HCT116 (cell line): ENCODE measurements around the gene PIBF1. TPM values are rescaled to one million over a fixed set of nuclear protein-coding genes. Genes with fewer than 3 reads are reported as not detected.
"Not testable (repeated sequence)": the region's sequence is repeated elsewhere in the genome, so short reads cannot be mapped to it uniquely, and the experiment has no call there.

ENCODE experiments used
- ATAC-seq: fragments of 200-7000 bp; cut with Tn5 transposase; 2 replicates; pipeline ENCODE4 v1.9.1; 2020; ENCODE audit warnings: mild to moderate bottlenecking, moderate library complexity
- BruUV-seq: library from RNA; stranded (reverse); fragments of 400-500 nt; replicated peaks from 2 replicates; lab custom pipeline; 2021; lab: Mats Ljungman, UMichigan
- CTCF ChIA-PET: fragments of 300-600 bp; sonication (Branson Sonifier 250); formaldehyde crosslinking; loops from one replicate; lab custom pipeline; 2021; ENCODE audit warnings: antibody characterized with exemption; lab: Charles Lee
- POLR2A ChIA-PET: fragments of 300-600, 350-600 bp; sonication (Branson Sonifier 250); formaldehyde crosslinking; loops from one replicate; lab custom pipeline; 2021; ENCODE audit warnings: antibody characterized with exemption; lab: Charles Lee
- RAD21 ChIA-PET, 2 experiments: fragments of 300-600 bp; sonication (Branson Sonifier 250); formaldehyde crosslinking; loops; one replicate each; lab custom pipeline; 2023; ENCODE audit warnings: low total read pairs in 2 of 2; ENCODE audit not compliant: uncharacterized antibody in 2 of 2, unreplicated experiment in 2 of 2, low non-redundant PET in 1 of 2; lab: Charles Lee
- DNase-seq: peaks from one replicate; pipeline ENCODE4 v3.0.0-alpha.2; 2010; ENCODE audit warnings: low read depth, low spot score
- H2AFZ ChIP-seq: fragments of 200-600 bp; shearing (Covaris generic), sonication (generic); 2 replicates; pipeline ENCODE4 v1.6.1; 2017; ENCODE audit warnings: low read depth, mixed run types, mixed read lengths, antibody characterized with exemption, low read length; ENCODE audit not compliant: poor library complexity, severe bottlenecking
- H3K27ac ChIP-seq: 2 replicates; pipeline ENCODE4 v1.5.1; 2012; ENCODE audit warnings: low read depth, low read length
- H3K27me3 ChIP-seq: fragments of 200-600 bp; sonication (generic); 2 replicates; pipeline ENCODE4 v1.6.1; 2016; ENCODE audit warnings: mixed run types, low read length, mixed read lengths; ENCODE audit not compliant: insufficient read depth
- H3K36me3 ChIP-seq, 2 experiments: fragments of 200-500 bp in 1 of 2; fragments of 200-600 bp in 1 of 2; sonication (Bioruptor generic) in 1 of 2; sonication (generic) in 1 of 2; 2 replicates each; pipeline versions ENCODE4 v1.5.1 to v1.6.1; 2014 to 2016; ENCODE audit warnings: low read length in 2 of 2, inconsistent platforms in 1 of 2, mixed read lengths in 1 of 2, mixed run types in 1 of 2; ENCODE audit not compliant: insufficient read depth in 2 of 2, control insufficient read depth in 1 of 2
- H3K4me1 ChIP-seq, 2 experiments: fragments of 200-600 bp in 1 of 2; sonication (generic) in 1 of 2; 2 replicates each; pipeline versions ENCODE4 v1.5.1 to v1.6.1; 2012 to 2017; ENCODE audit warnings: low read length in 2 of 2, inconsistent platforms in 1 of 2, mild to moderate bottlenecking in 1 of 2, mixed read lengths in 1 of 2, mixed run types in 1 of 2, moderate library complexity in 1 of 2; ENCODE audit not compliant: insufficient read depth in 2 of 2, control insufficient read depth in 1 of 2
- H3K4me2 ChIP-seq: fragments of 200-600 bp; sonication (generic); 2 replicates; pipeline ENCODE4 v1.6.1; 2017; ENCODE audit warnings: mixed run types, low read length, mixed read lengths
- H3K4me3 ChIP-seq, 2 experiments: fragments of 200-600 bp in 1 of 2; sonication (generic) in 1 of 2; replicated peaks in 1 of 2; 2 replicates each; pipeline ENCODE4 v1.5.1; 2011 to 2016; ENCODE audit warnings: low read length in 2 of 2, control low read depth in 1 of 2, low read depth in 1 of 2, mild to moderate bottlenecking in 1 of 2, mixed read lengths in 1 of 2, mixed run types in 1 of 2
- H3K79me2 ChIP-seq: fragments of 200-600 bp; sonication (generic); 2 replicates; pipeline ENCODE4 v1.6.1; 2017; ENCODE audit warnings: mild to moderate bottlenecking, mixed run types, low read length, moderate library complexity, mixed read lengths; ENCODE audit not compliant: insufficient read depth
- H3K9ac ChIP-seq: fragments of 200-600 bp; sonication (generic); 2 replicates; pipeline ENCODE4 v1.6.1; 2016; ENCODE audit warnings: low read length, mixed read lengths
- H3K9me2 ChIP-seq: fragments of 200-600 bp; sonication (generic), shearing (Covaris generic); 2 replicates; pipeline ENCODE4 v1.6.1; 2017; ENCODE audit warnings: mixed run types, mild to moderate bottlenecking, moderate library complexity; ENCODE audit not compliant: insufficient read depth
- H3K9me3 ChIP-seq, 2 experiments: fragments of 200-500 bp in 1 of 2; fragments of 200-600 bp in 1 of 2; sonication (Bioruptor generic) in 1 of 2; sonication (generic) in 1 of 2; 2 replicates each; pipeline ENCODE4 v1.6.1; 2014 to 2017; ENCODE audit warnings: low read length in 2 of 2, mixed read lengths in 2 of 2, inconsistent platforms in 1 of 2, low read depth in 1 of 2, mild to moderate bottlenecking in 1 of 2, mixed run types in 1 of 2, moderate library complexity in 1 of 2; ENCODE audit not compliant: control insufficient read depth in 1 of 2, insufficient read depth in 1 of 2
- H4K20me1 ChIP-seq: fragments of 200-600 bp; sonication (generic), shearing (Covaris generic); 2 replicates; pipeline ENCODE4 v1.6.1; 2017; ENCODE audit warnings: mixed run types, mild to moderate bottlenecking, moderate library complexity; ENCODE audit not compliant: insufficient read depth
- CBX3 ChIP-seq: IDR thresholded peaks from 2 replicates; pipeline ENCODE4 v1.6.1; 2012; ENCODE audit warnings: low read depth
- CTCF ChIP-seq, 3 experiments: fragments of 200-600 bp in 1 of 3; sonication (generic) in 1 of 3; IDR thresholded peaks in 2 of 3; conservative IDR thresholded peaks in 1 of 3; 2 replicates each; pipeline ENCODE4 v1.5.1; 2012 to 2017; ENCODE audit warnings: low read depth in 2 of 3, low read length in 2 of 3, antibody characterized with exemption in 1 of 3, borderline replicate concordance in 1 of 3, control low read depth in 1 of 3, mild to moderate bottlenecking in 1 of 3, mixed read lengths in 1 of 3, mixed run types in 1 of 3, moderate library complexity in 1 of 3; ENCODE audit not compliant: insufficient read depth in 1 of 3
- EGR1 ChIP-seq: IDR thresholded peaks from 2 replicates; pipeline ENCODE4 v1.6.1; 2012; ENCODE audit warnings: low read depth
- RAD21 ChIP-seq: IDR thresholded peaks from 2 replicates; pipeline ENCODE4 v1.6.1; 2012; ENCODE audit warnings: low read depth, mild to moderate bottlenecking
- SIN3A ChIP-seq: IDR thresholded peaks from 2 replicates; pipeline ENCODE4 v1.6.1; 2012; ENCODE audit warnings: low read depth
- SP1 ChIP-seq: IDR thresholded peaks from 2 replicates; pipeline ENCODE4 v1.6.1; 2012; ENCODE audit warnings: low read depth
- SRF ChIP-seq: IDR thresholded peaks from 2 replicates; pipeline ENCODE4 v1.6.1; 2012; ENCODE audit warnings: low read depth
- intact Hi-C: fragments of 100-400 bp; cut with micrococcal nuclease; formaldehyde crosslinking; loops from 2 replicates; pipeline ENCODE4 v1.10.0; 2022
- total RNA-seq: library from RNA; stranded (reverse); gene quantifications from one replicate; pipeline ENCODE4 v1.2.1, GENCODE V29; 2021; ENCODE audit not compliant: unreplicated experiment

Gene PIBF1
- total RNA-seq, 1 experiment from 2014 or later, result 21.1 TPM

- TF ChIP-seq CBX3 (no peak), RAD21 (peak; percentile 91), EGR1 (no peak), CTCF (IDR thresholded peaks at IDR 0.05 in 2 of 3, conservative IDR thresholded peaks at IDR 0.05 in 1 of 3; ENCODE audit: borderline replicate concordance in 1 of 3, insufficient read depth in 1 of 3, low read depth in 2 of 3, low read length in 2 of 3) (peak; percentile 53 to 88 (median 78); a peak in 5 of 6 replicates)
- ATAC-seq (peak; percentile 100), DNase-seq (peak; percentile 47)
- Histone ChIP-seq H3K79me2 (no peaks in the 10 kb centered on the region), H3K9ac (no peak overlapping the region), H2AFZ (no peak overlapping the region), H3K27me3 (no peaks in the 10 kb centered on the region), H3K4me3 (no peak overlapping the region), H3K4me1 (peaks cover 0 to 5% of the 10 kb centered on the region in 2 experiments; a peak in 1 of 4 replicates), H3K36me3 (0 out of 4 replicates have a peak, but pooled peaks cover 0 to 4% of the 10 kb centered on the region in 2 experiments), H4K20me1 (no peaks in the 10 kb centered on the region; the same call in 1 of the 2 replicates), H3K9me2 (no peaks in the 10 kb centered on the region), H3K4me2 (no peak overlapping the region), H3K9me3 (no peaks in the 10 kb centered on the region), H3K27ac (no peak overlapping the region)
- ChIA-PET RAD21 (interaction anchor here in 1 of 2 experiments (0.8 kb wide), 1 partner anchor 577 kb away, joined by 3 read pairs; no protein-coding TSS in a partner anchor), POLR2A (no interaction called here), CTCF (interaction anchor here (0.7 to 1.7 kb wide), 9 partner anchors 10 to 867 kb away, joined by 3 to 6 read pairs (median 4); partner anchors contain the start of gene KLF5)
- no TSS peak for BruUV-seq
- intact Hi-C loops, result loop anchor here (1.0 to 5.0 kb wide), 3 partner anchors 217 to 868 kb away; partner anchors contain the start of gene KLF5
These were observed 58.0 kb downstream of the PIBF1 start for GRCh38 chr13:72839831-72840426.

GRCh38 chr13:72842991-72843390 is 61.1 kb downstream of the PIBF1 start:
- Histone ChIP-seq H3K4me3 (no peak overlapping the region), H3K36me3 (peaks cover 2 to 4% of the 10 kb centered on the region in 2 experiments; a peak in 1 of 4 replicates), H3K4me2 (no peak overlapping the region), H3K9me2 (no peaks in the 10 kb centered on the region), H3K9ac (no peak overlapping the region), H3K27me3 (no peaks in the 10 kb centered on the region), H3K27ac (no peak overlapping the region), H4K20me1 (no peaks in the 10 kb centered on the region), H3K4me1 (peaks cover 0 to 5% of the 10 kb centered on the region in 2 experiments; a peak in 1 of 4 replicates), H3K79me2 (no peaks in the 10 kb centered on the region), H2AFZ (no peak overlapping the region), H3K9me3 (no peaks in the 10 kb centered on the region)
- TF ChIP-seq CTCF (IDR thresholded peaks at IDR 0.05 in 2 of 3, conservative IDR thresholded peaks at IDR 0.05 in 1 of 3; ENCODE audit: borderline replicate concordance in 1 of 3, insufficient read depth in 1 of 3, low read depth in 2 of 3, low read length in 2 of 3) (no peak), SP1 (no peak), SRF (no peak), SIN3A (no peak)
- POLR2A ChIA-PET, result no interaction called here
- no peak for DNase-seq
- CTCF ChIA-PET, result no interaction called here
- intact Hi-C loops, result loop anchor here (5.0 kb wide), 1 partner anchor 214 kb away; the partner anchor contains the start of gene KLF5
- RAD21 ChIA-PET, result no interaction called here
- no TSS peak for BruUV-seq
- ATAC-seq, result no peak

- H4K20me1 ChIP-seq, H3K9me3 ChIP-seq, intact Hi-C loops, ATAC-seq, DNase-seq, H3K9me2 ChIP-seq, H2AFZ ChIP-seq, H3K4me3 ChIP-seq, RAD21 ChIA-PET, H3K27me3 ChIP-seq, CTCF ChIA-PET, H3K9ac ChIP-seq, BruUV-seq, H3K36me3 ChIP-seq, H3K4me2 ChIP-seq, H3K4me1 ChIP-seq, POLR2A ChIA-PET, H3K79me2 ChIP-seq, H3K27ac ChIP-seq: not testable (repeated sequence)
These were observed 63.2 kb downstream of the PIBF1 start for GRCh38 chr13:72845148-72845547.
